GM12878 (cell line): ENCODE data around the gene BECN2. TPM values are rescaled to one million over a fixed set of nuclear protein-coding genes. Genes with fewer than 3 reads are reported as not detected.

Source experiments
- ATAC-seq: fragments of 200-7000 bp; cut with Tn5 transposase; 3 replicates; pipeline ENCODE4 v1.9.1; 2020; ENCODE audit warnings: mild to moderate bottlenecking, moderate library complexity
- BruUV-seq: library from RNA; stranded (reverse); fragments of 400-500 nt; replicated peaks from 2 replicates; lab custom pipeline; 2021; lab: Mats Ljungman, UMichigan
- CTCF ChIA-PET: fragments of 300-600 bp; sonication (Branson Sonifier 250); formaldehyde crosslinking; extraction: SDS; loops from one replicate; lab custom pipeline; 2021; ENCODE audit warnings: inconsistent platforms; lab: Yijun Ruan, JAX
- POLR2A ChIA-PET: fragments of 350-600 bp; formaldehyde crosslinking; extraction: SDS; loops from one replicate; lab custom pipeline; 2021; ENCODE audit warnings: inconsistent platforms; lab: Charles Lee
- RAD21 ChIA-PET: fragments of 300-600 bp; sonication (Branson Sonifier 250); formaldehyde crosslinking; loops from one replicate; lab custom pipeline; 2023; ENCODE audit warnings: antibody characterized with exemption; ENCODE audit not compliant: unreplicated experiment; lab: Charles Lee
- SMC1A ChIA-PET: fragments of 300-600 bp; sonication (Branson Sonifier 250); formaldehyde crosslinking; loops from one replicate; lab custom pipeline; 2023; ENCODE audit not compliant: unreplicated experiment, uncharacterized antibody; lab: Charles Lee
- DNase-seq: peaks from one replicate; pipeline ENCODE4 v3.0.0-alpha.2; 2011; ENCODE audit warnings: low read depth, low spot score
- FAIRE-seq: peaks from 3 replicates; lab custom pipeline; 2011; peaks lifted over from hg19 to GRCh38; lab: Jason Lieb, UNC
- H2AFZ ChIP-seq: 2 replicates; pipeline ENCODE4 v1.6.0; 2011; ENCODE audit warnings: low read depth, low read length, control low read depth; ENCODE audit not compliant: control insufficient read depth
- H3K27ac ChIP-seq: 2 replicates; pipeline ENCODE4 v1.5.1; 2011; ENCODE audit warnings: control low read depth; ENCODE audit not compliant: control insufficient read depth, insufficient read depth
- H3K27me3 ChIP-seq, 2 experiments: replicated peaks in 1 of 2; 2 replicates each; pipeline versions ENCODE4 v1.6.0 to v1.6.1; 2011; ENCODE audit warnings: low read length in 1 of 2; ENCODE audit not compliant: control insufficient read depth in 2 of 2, insufficient read depth in 2 of 2
- H3K36me3 ChIP-seq, 2 experiments: 2 replicates each; pipeline ENCODE4 v1.5.1; 2011; ENCODE audit warnings: low read length in 1 of 2; ENCODE audit not compliant: control insufficient read depth in 2 of 2, insufficient read depth in 2 of 2
- H3K4me1 ChIP-seq: 2 replicates; pipeline ENCODE4 v1.6.1; 2011; ENCODE audit warnings: mild to moderate bottlenecking, low read length, moderate library complexity, mixed read lengths; ENCODE audit not compliant: control insufficient read depth, insufficient read depth
- H3K4me2 ChIP-seq: 2 replicates; pipeline ENCODE4 v1.6.0; 2011; ENCODE audit warnings: control low read depth; ENCODE audit not compliant: control insufficient read depth, insufficient read depth
- H3K4me3 ChIP-seq: fragments of 200-600 bp; sonication (generic); 2 replicates; pipeline ENCODE4 v1.5.1; 2016
- H3K79me2 ChIP-seq: 2 replicates; pipeline ENCODE4 v1.6.0; 2011; ENCODE audit warnings: low read length; ENCODE audit not compliant: control insufficient read depth, insufficient read depth
- H3K9ac ChIP-seq: 2 replicates; pipeline ENCODE4 v1.8.0; 2011; ENCODE audit warnings: low read length, control low read depth, mixed read lengths; ENCODE audit not compliant: control insufficient read depth, insufficient read depth
- H3K9me3 ChIP-seq: replicated peaks from 3 replicates; pipeline ENCODE4 v1.5.1; 2011; ENCODE audit warnings: mild to moderate bottlenecking, low read length; ENCODE audit not compliant: control insufficient read depth, insufficient read depth
- H4K20me1 ChIP-seq: 2 replicates; pipeline ENCODE4 v1.6.0; 2011; ENCODE audit not compliant: control insufficient read depth, insufficient read depth
- E2F4 ChIP-seq: IDR thresholded peaks from 2 replicates; pipeline ENCODE4 v1.6.1; 2012; ENCODE audit warnings: low read depth, low read length, improper control_type of control experiment
- EED ChIP-seq: sonication (generic); IDR thresholded peaks from 2 replicates; pipeline ENCODE4 v1.6.1; 2016; ENCODE audit warnings: antibody characterized with exemption, low read depth
- GATAD2B ChIP-seq: fragments of 450-650 bp; conservative IDR thresholded peaks from 2 replicates; pipeline ENCODE4 v1.6.1; 2017; ENCODE audit warnings: low read depth, mild to moderate bottlenecking, moderate library complexity
- KAT2A ChIP-seq: conservative IDR thresholded peaks from 2 replicates; pipeline ENCODE4 v1.6.1; 2011; ENCODE audit warnings: low read depth, low read length; ENCODE audit not compliant: control insufficient read depth
- MTA2 ChIP-seq: fragments of 450-650 bp; IDR thresholded peaks from 2 replicates; pipeline ENCODE4 v1.6.1; 2016; ENCODE audit warnings: low read depth, mild to moderate bottlenecking, moderate library complexity
- MYC ChIP-seq: IDR thresholded peaks from 2 replicates; pipeline ENCODE4 v1.6.1; 2011; ENCODE audit warnings: mild to moderate bottlenecking, low read length, moderate library complexity, inconsistent platforms; ENCODE audit not compliant: insufficient read depth, insufficient replicate concordance, insufficient read length, severe bottlenecking
- NFYB ChIP-seq: IDR thresholded peaks from 2 replicates; pipeline ENCODE4 v1.6.1; 2011; ENCODE audit warnings: low read depth, mild to moderate bottlenecking, low read length, improper control_type of control experiment, moderate library complexity; ENCODE audit not compliant: insufficient read depth
- PBX3 ChIP-seq: IDR thresholded peaks from 2 replicates; pipeline ENCODE4 v1.6.1; 2011; ENCODE audit warnings: mild to moderate bottlenecking, low read depth, low read length, moderate library complexity; ENCODE audit not compliant: insufficient replicate concordance
- SIX5 ChIP-seq: IDR thresholded peaks from 2 replicates; pipeline ENCODE4 v1.6.1; 2011; ENCODE audit warnings: mild to moderate bottlenecking, low read depth, low read length, moderate library complexity; ENCODE audit not compliant: severe bottlenecking
- SMARCA5 ChIP-seq: fragments of 450-650 bp; IDR thresholded peaks from 2 replicates; pipeline ENCODE4 v1.6.1; 2017; ENCODE audit warnings: mild to moderate bottlenecking
- USF1 ChIP-seq: IDR thresholded peaks from 2 replicates; pipeline ENCODE4 v1.6.1; 2011; ENCODE audit warnings: borderline replicate concordance, low read depth, mild to moderate bottlenecking, moderate library complexity, mixed read lengths, low read length; ENCODE audit not compliant: insufficient read depth; ENCODE audit errors: extremely low read length
- USF2 ChIP-seq: IDR thresholded peaks from 2 replicates; pipeline ENCODE4 v1.6.1; 2011; ENCODE audit warnings: low read depth, low read length, improper control_type of control experiment, borderline replicate concordance
- ZBTB40 ChIP-seq: fragments of 450-650 bp; IDR thresholded peaks from 2 replicates; pipeline ENCODE4 v1.6.1; 2016; ENCODE audit warnings: mild to moderate bottlenecking, moderate library complexity, borderline replicate concordance
- WGBS: methylation state at CpG from one replicate; pipeline ENCODE4 v1.1.6; 2016; ENCODE audit warnings: low lambda C conversion rate; ENCODE audit not compliant: insufficient replicate concordance, insufficient coverage; ENCODE audit errors: missing lambda C conversion rate; 5-methylcytosine and 5-hydroxymethylcytosine counted together
- in situ Hi-C: fragments of 300-500 bp; cut with MboI; formaldehyde crosslinking; loops from 9 replicates; pipeline ENCODE4 v1.14.3; 2018; ENCODE audit warnings: mixed read lengths
- intact Hi-C: fragments of 100-400 bp; cut with micrococcal nuclease; formaldehyde crosslinking; loops from one replicate; pipeline ENCODE4 v1.14.2; 2022; ENCODE audit not compliant: unreplicated experiment
- polyA plus RNA-seq, 11 experiments: library from polyadenylated mRNA; depleted of rRNA in 4 of 11; unstranded in 6 of 11; stranded (reverse) in 5 of 11; fragments of >200 nt; fragmentation: Nextera tagmentation in 4 of 11; fragmentation: Illumina TruSeq in 1 of 11; extraction: Ambion mirVana in 4 of 11; extraction: Trizol in 1 of 11; gene quantifications; 1 replicate in 1 of 11; 2 replicates in 10 of 11; pipeline versions ENCODE4 v1.2.1 to v1.2.3, GENCODE V29; 2011 to 2016; ENCODE audit warnings: inconsistent platforms in 2 of 11, missing spikeins in 2 of 11, low read depth in 1 of 11
- total RNA-seq, 4 experiments: library from RNA; depleted of rRNA in 3 of 4; stranded (reverse); fragments of >200 nt in 3 of 4; fragmentation: Illumina TruSeq in 1 of 4; extraction: Trizol in 1 of 4; gene quantifications; 2 replicates each; pipeline versions ENCODE4 v1.2.1 to v1.2.3, GENCODE V29; 2013 to 2021

BECN2 gene
- total and polyA plus RNA-seq, 10 of the 15 experiments (the other 5 are each of a cell fraction or from before 2014, with no cell fraction given) = not detected

- RAD21 ChIA-PET = interaction anchor here (0.9 kb wide), 1 partner anchor 8 kb away, joined by 3 read pairs; no protein-coding TSS in a partner anchor
- Histone ChIP-seq H3K27ac (no peak overlapping the region), H3K9ac (no peak overlapping the region), H3K36me3 (no peaks in the 10 kb centered on the region), H3K9me3 (no peaks in the 10 kb centered on the region), H3K4me1 (no peaks in the 10 kb centered on the region; the same call in 1 of the 2 replicates), H3K79me2 (no peaks in the 10 kb centered on the region), H2AFZ (no peak overlapping the region), H3K27me3 (no peaks in the 10 kb centered on the region; a peak in 1 of 4 replicates), H3K4me3 (no peak overlapping the region), H3K4me2 (no peak overlapping the region), H4K20me1 (no peaks in the 10 kb centered on the region)
- in situ Hi-C loops = loop anchor here (10.0 kb wide), 2 partner anchors 379 to 459 kb away; partner anchors contain the start of gene KMO
- POLR2A ChIA-PET = no interaction called here
- ATAC-seq (no peak), FAIRE-seq (no peak), DNase-seq (no peak)
- SMC1A ChIA-PET = no interaction called here
- intact Hi-C loops = no loop called here
- CTCF ChIA-PET = interaction anchor here (0.6 to 1.1 kb wide), 3 partner anchors 96 to 383 kb away, joined by 3 to 5 read pairs (median 3); no protein-coding TSS in a partner anchor
- BruUV-seq = no TSS peak
- WGBS = 60% methylated on average over 7 of the region's 9 CpGs
- no peak for TF ChIP-seq SMARCA5
- no peak for TF ChIP-seq E2F4
- TF ChIP-seq EED = no peak
- no peak for TF ChIP-seq MTA2
- TF ChIP-seq ZBTB40 = no peak
- no peak for TF ChIP-seq USF2
- TF ChIP-seq PBX3 = no peak
- no peak for TF ChIP-seq SIX5
- TF ChIP-seq GATAD2B = no peak
- no peak for TF ChIP-seq NFYB
- TF ChIP-seq MYC = no peak
- TF ChIP-seq USF1 = no peak
- no peak for TF ChIP-seq KAT2A
These were observed 36.6 kb downstream of the BECN2 start for GRCh38 chr1:241994171-241994570.
